Glutamatergic neuron (in vitro differentiated cells): ENCODE measurements around the gene DCP2. TPM values are rescaled to one million over a fixed set of nuclear protein-coding genes. Genes with fewer than 3 reads are reported as not detected.

ENCODE experiments used
- DNase-seq: peaks from one replicate; pipeline ENCODE4 v3.0.0; 2022
- H3K27ac Mint-ChIP-seq: one replicate; pipeline ENCODE4 v1.8.0; 2020; ENCODE audit warnings: mild to moderate bottlenecking, mixed read lengths, inconsistent platforms; ENCODE audit not compliant: unreplicated experiment
- H3K27me3 Mint-ChIP-seq: one replicate; pipeline ENCODE4 v1.8.0; 2020; ENCODE audit warnings: mild to moderate bottlenecking, moderate library complexity, mixed read lengths, inconsistent platforms; ENCODE audit not compliant: unreplicated experiment
- H3K36me3 Mint-ChIP-seq: one replicate; pipeline ENCODE4 v1.8.0; 2020; ENCODE audit warnings: mild to moderate bottlenecking, mixed read lengths, inconsistent platforms; ENCODE audit not compliant: unreplicated experiment
- H3K4me1 Mint-ChIP-seq: one replicate; pipeline ENCODE4 v1.8.0; 2020; ENCODE audit warnings: mild to moderate bottlenecking, low read depth, mixed read lengths, inconsistent platforms; ENCODE audit not compliant: unreplicated experiment
- H3K4me3 Mint-ChIP-seq: one replicate; pipeline ENCODE4 v1.8.0; 2020; ENCODE audit warnings: mild to moderate bottlenecking, mixed read lengths, inconsistent platforms; ENCODE audit not compliant: unreplicated experiment
- H3K9me3 Mint-ChIP-seq: one replicate; pipeline ENCODE4 v1.8.0; 2020; ENCODE audit warnings: mild to moderate bottlenecking, moderate library complexity, mixed read lengths, inconsistent platforms; ENCODE audit not compliant: unreplicated experiment
- total RNA-seq: library from RNA; stranded (reverse); fragmentation: NEBNext Ultra II Directional; extraction: Animal tissue kit (Norgen Biotek cat#: 25700); gene quantifications from one replicate; pipeline ENCODE4 v1.2.1, GENCODE V29; 2021; ENCODE audit not compliant: unreplicated experiment
- TF ChIP-seq, protein P1 (sequence below): fragments of 200-600 bp; sonication (generic); IDR thresholded peaks from one replicate; pipeline ENCODE4 v1.5.0; 2021; ENCODE audit not compliant: partially characterized antibody, unreplicated experiment

The DCP2 gene
- total RNA-seq, 1 donor from 2014 or later = 117 TPM

DNA sequence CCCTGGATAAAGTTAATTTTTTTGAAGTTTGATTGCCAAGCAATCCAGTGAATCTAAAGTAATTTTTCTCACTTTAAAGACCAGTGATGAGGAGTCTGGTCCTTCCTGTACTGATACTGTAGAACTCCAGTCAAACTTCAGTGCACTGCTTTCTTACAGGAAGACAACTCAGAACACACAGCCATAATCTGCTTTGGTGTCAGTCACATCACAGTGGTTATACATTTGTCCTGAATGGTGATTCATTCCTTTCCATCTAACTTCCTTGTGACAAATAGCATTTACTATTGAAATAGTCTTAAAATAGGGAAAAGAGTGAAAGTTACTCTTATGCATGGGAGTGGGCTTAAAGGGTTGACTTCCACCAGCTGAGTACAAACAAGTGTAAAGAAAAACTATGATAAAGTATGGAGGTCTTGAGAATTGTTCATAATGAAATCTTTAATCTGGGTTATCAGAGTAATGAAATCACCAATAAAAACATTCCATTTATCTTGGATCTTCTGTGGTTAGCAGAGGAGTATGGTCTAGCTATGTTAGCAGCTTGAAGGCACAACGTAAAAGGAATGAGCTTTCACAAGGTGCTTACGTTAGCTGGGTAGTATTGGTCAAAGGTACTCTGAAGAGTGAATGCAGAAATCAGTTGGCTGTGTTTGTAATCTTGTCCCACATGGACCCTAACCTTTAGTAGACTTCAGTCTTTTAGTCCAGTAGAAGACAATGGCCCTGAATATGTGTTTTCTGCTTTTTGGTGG is 41.5 kb downstream of the DCP2 start:
- peaks cover 3% of the 10 kb centered on the region for H3K4me1 Mint-ChIP-seq
- H3K27ac Mint-ChIP-seq = no peak overlapping the region
- no peaks in the 10 kb centered on the region for H3K36me3 Mint-ChIP-seq
- no peak for DNase-seq
- H3K27me3 Mint-ChIP-seq = peaks cover 2% of the 10 kb centered on the region
- H3K4me3 Mint-ChIP-seq = no peak overlapping the region
- TF ChIP-seq, protein P1, sequence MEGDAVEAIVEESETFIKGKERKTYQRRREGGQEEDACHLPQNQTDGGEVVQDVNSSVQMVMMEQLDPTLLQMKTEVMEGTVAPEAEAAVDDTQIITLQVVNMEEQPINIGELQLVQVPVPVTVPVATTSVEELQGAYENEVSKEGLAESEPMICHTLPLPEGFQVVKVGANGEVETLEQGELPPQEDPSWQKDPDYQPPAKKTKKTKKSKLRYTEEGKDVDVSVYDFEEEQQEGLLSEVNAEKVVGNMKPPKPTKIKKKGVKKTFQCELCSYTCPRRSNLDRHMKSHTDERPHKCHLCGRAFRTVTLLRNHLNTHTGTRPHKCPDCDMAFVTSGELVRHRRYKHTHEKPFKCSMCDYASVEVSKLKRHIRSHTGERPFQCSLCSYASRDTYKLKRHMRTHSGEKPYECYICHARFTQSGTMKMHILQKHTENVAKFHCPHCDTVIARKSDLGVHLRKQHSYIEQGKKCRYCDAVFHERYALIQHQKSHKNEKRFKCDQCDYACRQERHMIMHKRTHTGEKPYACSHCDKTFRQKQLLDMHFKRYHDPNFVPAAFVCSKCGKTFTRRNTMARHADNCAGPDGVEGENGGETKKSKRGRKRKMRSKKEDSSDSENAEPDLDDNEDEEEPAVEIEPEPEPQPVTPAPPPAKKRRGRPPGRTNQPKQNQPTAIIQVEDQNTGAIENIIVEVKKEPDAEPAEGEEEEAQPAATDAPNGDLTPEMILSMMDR = no peak
- H3K9me3 Mint-ChIP-seq = no peaks in the 10 kb centered on the region

DNA sequence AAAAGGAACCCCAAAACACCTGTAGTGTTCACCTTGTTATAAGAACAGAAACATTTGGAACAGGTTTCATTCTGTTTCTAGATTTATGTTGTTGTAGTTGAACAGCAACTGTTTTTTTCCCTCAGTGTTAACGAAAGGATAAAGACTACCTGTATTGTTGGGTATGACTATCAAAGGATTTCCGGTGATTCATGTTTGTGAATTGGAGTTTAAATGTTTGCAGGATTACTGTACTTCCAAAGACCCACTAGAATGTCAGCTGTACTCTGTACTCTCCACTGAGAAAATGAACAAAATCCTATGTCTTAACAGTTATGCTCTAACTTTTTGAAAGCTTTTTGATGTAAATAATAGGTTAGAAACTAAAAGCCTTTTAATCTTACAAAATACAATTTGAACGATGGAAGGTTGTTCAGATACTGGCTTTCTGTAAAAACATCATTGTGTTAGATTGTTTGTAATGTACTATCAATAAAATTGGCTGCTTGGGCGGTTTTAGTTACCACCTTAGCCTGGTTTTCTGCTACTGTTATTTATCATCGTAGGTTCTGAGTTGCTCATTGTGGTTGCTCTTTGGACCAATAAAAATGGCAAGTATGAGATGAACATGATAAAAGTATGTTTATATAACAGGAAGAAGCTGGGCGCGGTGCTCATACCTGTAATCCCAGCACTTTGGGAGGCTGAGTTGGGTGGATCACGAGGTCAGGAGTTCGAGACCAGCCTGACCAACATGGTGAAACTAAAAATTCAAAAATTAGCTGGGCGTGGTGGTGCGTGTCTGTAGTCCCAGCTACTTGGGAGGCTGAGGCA is 44.1 kb downstream of the DCP2 start:
- Mint-ChIP-seq H3K9me3 (peaks cover 1% of the 10 kb centered on the region), H3K27ac (no peak overlapping the region), H3K4me1 (peaks cover 1% of the 10 kb centered on the region), H3K36me3 (no peaks in the 10 kb centered on the region), H3K27me3 (peaks cover 4% of the 10 kb centered on the region), H3K4me3 (no peak overlapping the region)
- TF ChIP-seq, protein P1 = no peak
- DNase-seq = no peak

DNA sequence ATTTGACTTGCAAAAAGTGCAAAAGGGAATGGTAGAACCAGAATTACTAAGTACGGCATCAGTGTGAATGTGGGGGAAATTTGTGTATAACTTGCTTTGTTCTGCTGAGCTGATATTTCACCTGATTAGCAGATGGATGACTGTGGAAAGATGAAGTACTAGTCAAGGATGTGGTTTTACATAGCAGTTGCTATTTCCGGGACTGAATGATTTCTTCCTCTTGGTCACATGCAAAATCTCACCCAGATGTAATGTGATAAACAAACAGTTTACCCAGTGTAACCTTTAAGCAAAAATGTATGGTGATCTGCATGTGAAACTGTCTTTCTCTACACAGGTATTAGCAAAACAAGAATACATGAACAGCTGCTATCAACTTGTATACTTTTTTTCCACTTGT is 46.1 kb downstream of the DCP2 start:
- Mint-ChIP-seq H3K9me3 (peaks cover 7% of the 10 kb centered on the region), H3K4me1 (peaks cover 6% of the 10 kb centered on the region), H3K36me3 (peaks cover 4% of the 10 kb centered on the region), H3K4me3 (no peak overlapping the region), H3K27ac (no peak overlapping the region), H3K27me3 (peaks cover 10% of the 10 kb centered on the region)
- no peak for DNase-seq
- TF ChIP-seq, protein P1 = no peak

DNA sequence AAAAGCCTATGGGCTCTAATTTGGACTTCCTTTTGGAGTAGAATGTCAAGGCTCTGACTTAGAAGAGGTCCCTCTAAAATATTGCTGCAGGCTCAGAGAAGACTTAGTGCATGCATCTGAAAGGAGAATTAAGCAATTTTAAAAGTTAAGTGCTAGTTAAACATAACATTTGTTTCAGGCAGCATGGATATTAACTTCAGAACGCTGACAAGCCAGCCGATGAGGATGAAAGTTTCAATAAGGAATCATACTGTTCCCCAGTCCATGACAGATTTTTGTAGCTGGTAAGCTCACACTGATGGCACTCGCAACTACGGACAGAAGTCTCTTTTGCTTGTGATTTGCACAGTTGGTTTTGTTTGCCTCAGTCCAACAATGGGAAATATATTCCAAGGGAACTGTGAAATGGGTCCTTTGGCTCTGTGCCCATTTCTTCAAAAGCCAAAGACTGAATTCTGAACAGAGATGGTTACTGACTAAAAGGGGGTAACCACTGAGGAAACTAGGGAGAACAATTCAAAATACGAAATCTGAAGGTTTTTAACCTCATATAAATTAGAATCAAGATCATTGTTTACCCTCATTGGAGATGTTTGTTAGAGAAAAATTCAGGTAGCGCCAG is 47.6 kb downstream of the DCP2 start:
- TF ChIP-seq, protein P1 = no peak
- peaks cover 4% of the 10 kb centered on the region for H3K36me3 Mint-ChIP-seq
- no peak for DNase-seq
- H3K4me1 Mint-ChIP-seq = peaks cover 6% of the 10 kb centered on the region
- peaks cover 10% of the 10 kb centered on the region for H3K27me3 Mint-ChIP-seq
- H3K9me3 Mint-ChIP-seq = peaks cover 7% of the 10 kb centered on the region
- H3K27ac Mint-ChIP-seq = no peak overlapping the region
- no peak overlapping the region for H3K4me3 Mint-ChIP-seq
